Bronchial epithelial cell (primary cell): ENCODE measurements around the gene SORCS2. TPM values are rescaled to one million over a fixed set of nuclear protein-coding genes. Genes with fewer than 3 reads are reported as not detected.

Experiments
- DNase-seq: peaks from one replicate; pipeline ENCODE4 v3.0.0-alpha.2; 2010; ENCODE audit warnings: low read depth
- FAIRE-seq: peaks from 2 replicates; lab custom pipeline; 2011; peaks lifted over from hg19 to GRCh38; lab: Jason Lieb, UNC
- H3K27me3 ChIP-seq: 2 replicates; pipeline ENCODE4 v1.5.1; 2011; ENCODE audit warnings: low read length; ENCODE audit not compliant: control insufficient read depth, insufficient read depth
- H3K36me3 ChIP-seq: 2 replicates; pipeline ENCODE4 v1.5.1; 2011; ENCODE audit warnings: low read length; ENCODE audit not compliant: control insufficient read depth, insufficient read depth
- H3K4me3 ChIP-seq: 2 replicates; pipeline ENCODE4 v1.5.1; 2011; ENCODE audit warnings: mild to moderate bottlenecking, low read depth, low read length, control low read depth
- total RNA-seq: library from RNA; depleted of rRNA; stranded (reverse); fragments of >200 nt; gene quantifications from 2 replicates; pipeline ENCODE4 v1.2.1, GENCODE V29; 2014
- TF ChIP-seq, protein P1 (sequence below): IDR thresholded peaks from 2 replicates; pipeline ENCODE4 v1.5.1; 2011; ENCODE audit warnings: mild to moderate bottlenecking, moderate library complexity, low read length, control low read depth, inconsistent platforms; ENCODE audit not compliant: insufficient read depth, severe bottlenecking

The SORCS2 gene
- total RNA-seq, 1 donor from 2014 or later: under 0.01 TPM

GRCh38 chr4:7287274-7287917 lies 95.1 kb downstream of the SORCS2 start:
- TF ChIP-seq, protein P1, sequence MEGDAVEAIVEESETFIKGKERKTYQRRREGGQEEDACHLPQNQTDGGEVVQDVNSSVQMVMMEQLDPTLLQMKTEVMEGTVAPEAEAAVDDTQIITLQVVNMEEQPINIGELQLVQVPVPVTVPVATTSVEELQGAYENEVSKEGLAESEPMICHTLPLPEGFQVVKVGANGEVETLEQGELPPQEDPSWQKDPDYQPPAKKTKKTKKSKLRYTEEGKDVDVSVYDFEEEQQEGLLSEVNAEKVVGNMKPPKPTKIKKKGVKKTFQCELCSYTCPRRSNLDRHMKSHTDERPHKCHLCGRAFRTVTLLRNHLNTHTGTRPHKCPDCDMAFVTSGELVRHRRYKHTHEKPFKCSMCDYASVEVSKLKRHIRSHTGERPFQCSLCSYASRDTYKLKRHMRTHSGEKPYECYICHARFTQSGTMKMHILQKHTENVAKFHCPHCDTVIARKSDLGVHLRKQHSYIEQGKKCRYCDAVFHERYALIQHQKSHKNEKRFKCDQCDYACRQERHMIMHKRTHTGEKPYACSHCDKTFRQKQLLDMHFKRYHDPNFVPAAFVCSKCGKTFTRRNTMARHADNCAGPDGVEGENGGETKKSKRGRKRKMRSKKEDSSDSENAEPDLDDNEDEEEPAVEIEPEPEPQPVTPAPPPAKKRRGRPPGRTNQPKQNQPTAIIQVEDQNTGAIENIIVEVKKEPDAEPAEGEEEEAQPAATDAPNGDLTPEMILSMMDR: no peak

GRCh38 chr4:7287918-7288280 lies 95.6 kb downstream of the SORCS2 start:
- TF ChIP-seq, protein P1: no peak
- no peak for FAIRE-seq
- Histone ChIP-seq H3K4me3 (no peak overlapping the region), H3K36me3 (no peaks in the 10 kb centered on the region), H3K27me3 (no peaks in the 10 kb centered on the region)
- DNase-seq: no peak

More at GRCh38 chr4:7287274-7287917, 95.1 kb downstream of the SORCS2 start:
- DNase-seq: no peak
- H3K27me3 ChIP-seq: no peaks in the 10 kb centered on the region
- H3K4me3 ChIP-seq: no peak overlapping the region
- FAIRE-seq: no peak
- H3K36me3 ChIP-seq: no peaks in the 10 kb centered on the region

GRCh38 chr4:7288751-7289523 lies 96.6 kb downstream of the SORCS2 start:
- TF ChIP-seq, protein P1: no peak
- H3K4me3 ChIP-seq: no peak overlapping the region
- DNase-seq (no peak), FAIRE-seq (no peak)
- no peaks in the 10 kb centered on the region for H3K36me3 ChIP-seq
- no peaks in the 10 kb centered on the region for H3K27me3 ChIP-seq

- FAIRE-seq: no peak
- TF ChIP-seq, protein P1: no peak
- H3K27me3 ChIP-seq: no peaks in the 10 kb centered on the region
- DNase-seq: no peak
- no peaks in the 10 kb centered on the region for H3K36me3 ChIP-seq
- H3K4me3 ChIP-seq: no peak overlapping the region
Measured at GRCh38 chr4:7289589-7289988, 97.3 kb downstream of the SORCS2 start.

DNA sequence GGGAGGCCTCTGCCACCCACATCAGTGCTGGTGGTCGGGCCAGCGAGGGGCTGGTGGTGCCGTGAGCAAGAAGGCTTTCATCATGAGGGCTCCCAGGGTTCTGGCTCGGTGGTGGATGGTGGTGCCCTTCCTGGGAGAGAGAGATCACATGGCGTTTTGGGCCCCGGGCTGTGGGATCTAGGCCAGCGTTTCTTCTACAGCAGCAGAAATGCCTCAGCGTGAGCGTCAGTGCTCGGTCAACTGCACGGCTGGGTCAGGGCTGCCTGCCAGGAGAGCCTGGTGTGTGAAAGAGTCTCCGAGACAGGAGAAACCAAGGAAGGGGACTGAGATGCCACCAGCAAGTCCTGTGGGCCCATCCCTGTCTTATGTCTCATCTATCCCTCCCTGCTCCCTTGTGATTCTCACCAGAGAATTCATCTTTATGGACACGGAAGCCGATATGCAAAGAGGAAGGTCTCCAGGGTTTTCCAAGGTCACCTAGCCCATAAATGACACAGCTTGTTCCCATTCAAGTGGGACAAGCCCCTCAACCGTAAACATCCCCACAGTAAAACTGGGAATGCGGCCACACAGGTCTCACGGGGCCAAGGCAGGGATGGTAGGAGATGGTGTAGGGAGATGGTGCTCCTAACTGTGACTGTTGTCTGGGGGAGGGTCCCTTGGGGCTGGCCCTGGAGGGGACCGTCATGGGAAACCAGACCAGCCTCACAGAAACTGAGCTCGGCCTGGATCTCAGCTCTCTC lies 99.2 kb downstream of the SORCS2 start:
- DNase-seq (no peak), FAIRE-seq (no peak)
- no peaks in the 10 kb centered on the region for H3K27me3 ChIP-seq
- TF ChIP-seq, protein P1: no peak
- H3K36me3 ChIP-seq: no peaks in the 10 kb centered on the region
- no peak overlapping the region for H3K4me3 ChIP-seq
